HT-29 (cell line): ENCODE results near the gene CCER1. TPM values are rescaled to one million over a fixed set of nuclear protein-coding genes. Genes with fewer than 3 reads are reported as not detected.
"Not testable (repeated sequence)": the region's sequence is repeated elsewhere in the genome, so short reads cannot be mapped to it uniquely, and the experiment has no call there.

Experiments
- DNase-seq: peaks from one replicate; pipeline ENCODE4 v3.0.0-alpha.2; 2015; ENCODE audit warnings: low spot score
- total RNA-seq: library from RNA; depleted of rRNA; stranded (reverse); fragments of >200 nt; shearing (Covaris generic); gene quantifications from 2 replicates; pipeline ENCODE4 v1.2.3, GENCODE V29; 2014; rRNA removed

Gene CCER1, protein sequence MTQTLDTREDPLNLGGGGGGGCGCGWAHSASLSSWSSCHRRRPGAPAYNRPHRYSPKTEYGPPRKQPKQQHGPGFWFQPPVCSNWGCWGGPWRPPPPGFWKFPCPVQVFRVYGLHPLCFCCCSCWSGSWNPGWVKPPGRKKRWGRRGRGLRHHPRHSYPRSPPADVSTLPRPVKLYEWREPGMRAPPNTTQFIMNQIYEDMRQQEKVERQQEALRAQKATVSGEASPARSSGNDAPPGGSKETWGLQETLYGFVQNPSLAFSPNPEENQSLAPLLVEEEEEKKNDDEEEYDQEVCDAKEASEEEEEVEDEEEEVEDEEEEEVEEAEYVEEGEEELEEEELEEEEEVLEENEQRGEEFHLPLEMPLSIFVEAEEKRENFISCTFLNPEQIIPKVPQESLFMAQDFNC
- not detected in 2 replicates for total RNA-seq

DNA sequence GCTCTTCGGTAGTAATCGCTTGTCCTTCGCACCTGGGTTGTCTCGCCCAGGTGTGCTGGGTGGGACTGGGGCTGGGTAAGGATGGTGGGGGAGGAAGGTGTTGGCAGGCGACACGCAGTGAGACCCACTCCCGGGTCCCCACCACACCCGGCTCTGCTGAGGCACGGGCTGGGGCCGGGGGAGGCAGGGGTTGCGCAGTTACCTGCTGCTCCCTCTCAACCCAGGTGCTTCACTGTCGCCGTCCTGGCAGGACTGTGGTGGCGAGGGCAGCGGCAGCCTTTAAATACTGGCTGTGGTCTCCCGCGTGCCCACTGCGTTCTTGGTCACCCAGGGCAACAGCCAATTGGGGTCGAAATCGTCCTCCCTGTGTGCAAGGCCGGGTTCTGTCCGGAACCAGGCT is at the start of gene CCER1:
Gene CCER1 (minus strand): TSS at position 256 of the 400 bp plus-strand sequence. CDS start 434 bp downstream, outside the sequence.
- no peak for DNase-seq

DNA sequence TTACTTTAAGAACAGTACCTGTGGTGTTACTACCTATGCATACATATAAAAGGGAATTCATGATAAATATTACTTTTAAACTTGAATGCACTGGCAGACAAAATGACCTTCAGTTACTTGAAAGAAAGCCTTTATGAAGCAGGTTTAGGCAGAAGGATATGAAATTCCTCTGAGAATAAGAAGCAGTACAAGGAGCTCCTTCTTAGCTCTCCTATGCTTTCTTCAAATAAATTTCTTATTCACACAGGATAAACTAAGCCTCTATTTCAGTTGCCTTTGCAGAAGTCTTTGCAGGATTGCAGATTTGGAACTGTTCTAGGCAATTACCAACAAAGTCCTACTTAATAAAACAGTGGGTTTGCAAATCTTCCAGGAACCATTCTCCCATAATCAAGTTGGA is 48.8 kb upstream of the CCER1 start:
- no peak for DNase-seq

DNA sequence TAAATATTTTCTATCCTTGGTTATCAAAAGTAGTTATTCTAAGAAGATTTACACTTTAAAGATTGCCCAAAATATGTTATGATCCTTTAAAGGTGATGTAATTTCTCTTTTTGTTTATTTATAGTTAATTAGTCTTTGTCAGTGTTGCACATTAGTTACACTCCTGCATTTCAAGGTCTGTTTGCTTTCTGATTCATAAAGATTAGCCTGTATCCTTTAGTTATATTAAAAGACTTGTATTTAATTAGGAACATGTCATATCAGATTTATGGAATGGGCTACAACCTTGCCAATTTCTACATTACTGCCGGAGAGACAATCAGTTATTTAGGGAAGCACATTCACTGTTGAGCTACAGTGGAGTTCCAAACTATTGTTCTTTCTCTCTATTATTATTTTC is 46.3 kb upstream of the CCER1 start:
- DNase-seq: peak; percentile 64

DNA sequence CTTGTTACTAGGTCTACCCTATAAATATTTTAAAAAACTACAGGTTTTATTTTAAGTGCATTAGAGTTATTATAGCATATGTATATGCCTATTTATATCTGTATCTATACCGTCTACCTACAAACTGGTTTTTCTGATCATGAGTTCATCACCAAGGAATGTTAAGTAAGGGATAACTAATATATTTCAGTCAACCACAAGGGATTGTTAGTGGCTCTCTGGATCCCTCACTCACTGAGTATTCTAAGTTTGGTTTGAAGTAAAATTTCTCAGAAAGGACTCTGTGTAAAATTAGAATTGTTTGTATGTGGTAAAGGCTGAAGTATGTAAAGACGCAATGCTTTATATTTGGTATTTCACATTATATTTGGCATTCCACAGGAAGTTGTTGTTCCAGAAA is 45.0 kb upstream of the CCER1 start:
- peak; percentile 37 for DNase-seq

DNA sequence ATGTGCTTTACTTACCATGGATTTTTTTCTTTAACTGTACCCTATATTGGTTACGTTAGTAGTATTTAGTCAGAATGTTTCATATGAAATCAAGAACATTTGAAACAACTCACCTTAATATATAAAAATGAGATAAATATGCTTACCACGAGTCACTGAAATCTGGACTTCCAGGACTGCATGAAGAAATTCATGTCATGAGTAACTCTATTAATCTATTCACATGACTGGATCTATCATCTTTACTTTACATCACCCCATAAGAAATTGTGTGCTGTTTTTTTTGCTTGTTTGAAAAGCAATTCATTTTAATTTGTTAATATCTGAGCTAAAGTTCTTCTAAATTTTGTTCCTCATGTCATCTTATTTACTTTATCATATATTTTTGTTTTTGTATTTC is 44.6 kb upstream of the CCER1 start:
- DNase-seq: no peak

DNA sequence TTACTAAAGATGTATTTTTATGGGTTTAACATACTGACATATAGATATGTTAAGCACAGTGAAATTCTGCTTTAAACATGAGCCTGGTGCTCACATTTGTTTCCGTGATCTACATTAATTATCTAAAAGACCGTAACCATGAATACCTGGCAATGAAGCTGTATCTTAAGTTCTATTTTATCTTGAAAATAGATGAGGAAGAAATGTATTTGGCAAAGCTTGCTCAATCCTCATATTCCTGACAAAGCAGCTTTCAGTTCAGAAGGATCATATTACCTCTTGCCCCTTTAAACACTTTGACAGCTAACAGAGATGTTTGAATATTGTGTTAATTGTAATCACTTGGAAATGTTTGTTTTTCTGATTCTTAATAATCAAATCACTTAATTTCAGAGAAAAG is 40.0 kb upstream of the CCER1 start:
- no peak for DNase-seq

DNA sequence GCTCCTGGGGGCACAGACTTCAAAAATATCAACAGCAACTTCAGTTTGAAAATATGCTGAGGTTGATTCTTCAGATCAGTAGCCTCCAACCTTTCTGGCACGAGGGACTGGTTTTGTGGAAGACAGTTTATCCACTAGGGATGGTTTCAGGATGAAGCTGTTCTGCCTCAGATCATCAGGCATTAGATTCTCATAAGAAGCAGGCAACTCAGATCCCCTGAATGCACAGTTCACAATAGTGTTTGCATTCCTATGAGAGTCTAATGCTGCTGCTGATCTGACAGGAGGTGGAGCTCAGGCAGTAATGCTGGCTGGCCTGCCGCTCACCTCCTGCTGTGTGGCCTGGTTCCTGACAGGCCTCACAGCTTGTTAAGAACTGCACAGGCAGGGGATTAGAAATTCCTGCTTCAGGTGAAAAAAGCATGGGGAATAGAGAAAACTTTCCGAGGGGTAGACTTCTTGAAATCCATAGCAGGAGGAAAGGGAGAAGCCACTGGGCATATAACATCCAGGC is 37.0 kb upstream of the CCER1 start:
- DNase-seq: no peak

DNA sequence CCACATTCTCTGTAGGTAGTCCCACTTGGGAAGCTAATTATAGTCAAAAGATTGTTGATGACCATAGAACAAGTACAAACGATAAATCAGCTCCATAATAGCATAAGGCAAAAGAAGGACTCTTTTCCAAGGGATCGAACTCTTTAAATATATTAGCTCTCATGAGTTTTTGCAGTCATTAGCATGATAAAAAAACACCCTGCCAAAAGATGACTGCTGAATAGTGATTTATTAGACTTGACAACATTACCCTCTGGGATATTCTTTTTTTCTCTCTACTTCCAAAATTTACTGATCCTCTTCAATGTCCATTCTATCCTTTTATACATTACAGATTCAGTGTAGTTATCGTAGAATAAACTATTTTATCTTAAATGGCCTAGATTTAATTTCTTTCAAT is 35.6 kb upstream of the CCER1 start:
- no peak for DNase-seq

DNA sequence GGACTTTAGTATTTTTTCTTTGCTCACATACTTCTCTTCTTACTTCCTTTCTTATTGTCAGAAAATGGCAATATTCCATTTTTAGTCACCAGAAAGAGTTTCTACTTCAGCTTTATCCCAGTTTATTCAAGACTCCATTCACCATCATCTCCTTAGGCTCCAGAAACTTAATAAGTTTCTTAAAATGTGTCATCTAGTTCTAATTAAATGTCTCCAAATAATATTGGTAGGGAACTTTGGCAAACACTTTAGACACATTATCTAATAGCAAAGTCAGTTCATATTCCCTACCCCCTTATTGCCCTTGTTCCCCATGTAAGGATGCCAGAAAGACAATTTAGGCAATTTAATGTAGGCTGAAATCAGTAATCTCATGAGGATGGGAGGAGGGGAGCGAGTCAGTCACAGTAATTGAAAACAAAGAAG is 34.7 kb upstream of the CCER1 start:
- no peak for DNase-seq

DNA sequence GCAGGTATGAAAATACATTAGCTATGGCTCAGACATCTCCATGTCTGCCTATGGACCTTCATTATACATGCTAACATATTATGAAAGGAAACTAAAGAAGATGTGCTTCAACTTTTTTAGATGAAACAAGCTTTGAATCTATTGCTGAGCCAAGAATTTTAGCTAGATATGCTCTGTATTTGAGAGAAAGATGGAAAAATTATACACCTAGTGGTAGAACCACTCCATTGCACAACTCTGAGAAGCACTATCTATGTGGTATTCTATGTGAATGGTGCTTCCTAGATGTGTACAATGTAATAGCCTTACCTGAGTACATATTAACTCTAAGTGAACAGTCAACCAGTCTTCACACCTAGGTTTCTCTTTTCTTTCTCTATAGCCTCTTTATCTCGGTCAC is 32.5 kb upstream of the CCER1 start:
- DNase-seq: peak; percentile 28

DNA sequence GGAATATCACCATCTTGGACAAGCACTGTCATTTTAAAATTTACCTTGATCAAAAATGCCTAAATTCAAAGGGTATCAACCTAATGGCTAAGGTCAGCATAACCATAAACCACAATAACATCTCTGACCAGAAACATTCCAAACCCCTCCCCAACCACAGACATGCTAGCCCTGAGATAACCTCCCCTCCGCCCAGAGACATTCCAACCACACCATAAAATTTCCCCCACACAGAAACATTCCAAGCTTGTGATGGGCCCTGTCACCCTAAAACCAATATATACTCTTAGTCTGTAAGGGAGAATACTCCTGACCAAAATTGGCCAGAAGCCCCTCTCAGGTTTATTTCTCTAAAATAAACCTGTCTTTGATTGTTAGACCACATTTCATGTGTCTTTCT is 32.1 kb upstream of the CCER1 start:
- DNase-seq: peak; percentile 47

DNA sequence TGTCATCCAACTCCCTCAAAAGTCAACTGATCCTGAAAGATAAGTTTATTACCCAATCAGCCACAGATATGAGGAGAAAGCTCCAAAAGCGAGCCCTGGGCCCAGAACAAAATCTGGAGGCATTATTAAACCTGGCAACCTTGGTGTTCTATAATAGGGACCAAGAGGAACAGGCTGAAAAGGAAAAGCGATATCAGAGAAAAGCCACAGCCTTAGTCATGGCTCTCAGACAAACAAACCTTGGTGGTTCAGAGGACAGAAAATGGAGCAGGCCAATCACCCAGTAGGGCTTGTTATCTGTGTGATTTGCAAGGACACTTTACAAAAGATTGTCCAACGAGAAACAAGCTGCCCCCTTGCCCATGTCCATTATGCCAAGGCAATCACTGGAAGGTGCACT is 30.4 kb upstream of the CCER1 start:
- not testable (repeated sequence) for DNase-seq

DNA sequence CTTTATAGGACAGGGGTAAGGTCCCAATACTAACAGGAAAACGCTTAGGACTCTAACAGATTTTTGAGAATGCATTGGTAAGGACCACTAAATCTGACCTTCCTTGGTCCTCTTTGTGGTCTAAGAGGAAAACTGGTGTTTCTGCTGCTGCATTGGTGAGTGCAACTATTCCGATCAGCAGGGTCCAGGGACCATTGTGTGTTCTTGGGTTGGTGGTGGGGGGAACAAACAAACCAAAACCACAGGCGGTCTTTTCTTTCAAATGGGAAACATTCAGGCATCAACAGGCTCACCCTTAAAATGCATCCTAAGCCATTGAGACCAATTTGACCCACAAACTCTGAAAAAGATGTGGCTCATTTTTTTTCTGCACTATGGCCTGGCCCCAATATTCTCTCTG is 29.1 kb upstream of the CCER1 start:
- no peak for DNase-seq

DNA sequence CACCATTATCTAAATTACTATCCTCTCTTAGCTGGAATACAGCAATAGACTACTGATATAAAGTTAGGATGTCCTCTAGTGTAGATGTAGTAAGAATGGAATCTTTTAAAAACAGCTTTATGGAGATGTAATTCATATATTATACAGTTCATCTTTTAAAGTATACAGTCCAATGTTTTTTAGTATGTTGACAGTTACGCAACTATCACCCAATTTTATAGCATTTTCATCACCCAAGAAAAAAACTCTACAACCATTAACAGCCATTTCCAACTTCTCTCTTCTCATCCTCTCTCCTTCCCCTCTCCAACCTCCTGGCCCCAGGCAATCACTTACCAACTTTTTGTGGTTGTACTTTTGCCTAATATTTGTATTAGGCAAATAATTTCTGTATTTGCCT is 27.2 kb upstream of the CCER1 start:
- DNase-seq: no peak

DNA sequence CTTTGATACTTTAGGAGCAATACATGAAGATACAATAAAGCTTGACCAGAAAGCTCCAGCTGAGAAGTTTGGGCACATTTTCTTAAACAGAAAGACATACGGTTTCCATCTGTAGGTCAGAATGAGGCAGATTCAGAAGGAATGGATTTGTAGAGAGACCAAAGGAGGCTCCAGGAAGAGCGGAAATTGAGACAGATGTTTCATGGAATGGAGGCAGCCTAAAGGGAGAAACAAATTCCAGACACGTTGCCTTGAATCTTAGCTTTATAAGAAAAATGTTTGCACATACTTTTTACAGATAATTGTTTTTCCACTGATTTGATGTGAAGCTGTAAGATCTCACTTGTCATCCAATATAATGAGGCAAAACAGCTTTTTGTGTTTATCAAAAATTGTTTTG is 25.0 kb upstream of the CCER1 start:
- no peak for DNase-seq

DNA sequence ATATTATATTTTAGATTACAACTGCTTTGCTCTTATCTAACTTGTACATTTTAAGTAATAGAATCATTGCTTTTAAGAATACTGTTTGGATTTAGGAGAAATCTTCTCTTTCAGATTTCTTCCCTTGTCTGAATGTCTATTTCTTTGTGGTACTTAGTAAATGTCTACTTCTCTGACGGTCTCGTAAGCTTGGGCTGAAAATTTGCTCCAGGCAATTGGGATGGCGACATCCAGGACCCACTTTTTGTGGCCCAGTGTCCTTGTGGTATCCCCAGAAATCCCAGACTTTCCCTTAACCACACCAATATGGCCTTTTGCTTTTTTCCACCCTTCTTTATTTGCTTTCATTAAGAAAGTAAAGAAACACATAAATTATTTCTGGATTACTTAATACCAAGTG is 24.0 kb upstream of the CCER1 start:
- no peak for DNase-seq

DNA sequence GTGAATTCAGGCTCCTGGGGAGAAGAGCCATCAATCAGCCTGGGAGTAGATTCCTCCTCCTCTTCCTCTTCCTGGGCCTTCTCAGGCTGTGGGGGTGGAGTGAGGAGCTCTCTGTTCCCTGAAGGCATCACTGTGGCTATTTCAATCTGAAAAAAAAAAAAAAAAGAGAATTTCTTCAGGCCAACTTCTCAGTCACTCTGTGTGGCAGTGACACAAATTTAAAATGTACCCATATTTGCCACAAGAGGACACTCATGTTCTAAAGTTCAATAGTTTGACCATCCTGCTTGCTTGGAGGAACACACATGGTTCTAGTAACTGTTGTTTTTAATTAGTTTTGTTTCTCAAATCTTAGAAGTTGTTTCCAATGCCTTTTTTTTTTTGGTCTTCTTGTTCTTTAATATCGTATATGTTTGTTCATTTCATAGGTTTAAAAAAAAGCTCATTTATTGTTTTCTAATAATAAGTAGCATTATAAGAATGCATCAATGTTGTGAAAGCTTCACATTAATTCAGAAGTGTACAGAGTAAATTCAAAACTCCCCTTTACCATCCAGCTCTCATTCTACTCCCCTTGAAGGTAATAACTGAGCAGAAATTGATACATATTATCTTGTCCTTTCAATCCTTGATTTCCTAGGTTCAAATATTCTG is 23.3 kb upstream of the CCER1 start:
- peak; percentile 77 for DNase-seq

DNA sequence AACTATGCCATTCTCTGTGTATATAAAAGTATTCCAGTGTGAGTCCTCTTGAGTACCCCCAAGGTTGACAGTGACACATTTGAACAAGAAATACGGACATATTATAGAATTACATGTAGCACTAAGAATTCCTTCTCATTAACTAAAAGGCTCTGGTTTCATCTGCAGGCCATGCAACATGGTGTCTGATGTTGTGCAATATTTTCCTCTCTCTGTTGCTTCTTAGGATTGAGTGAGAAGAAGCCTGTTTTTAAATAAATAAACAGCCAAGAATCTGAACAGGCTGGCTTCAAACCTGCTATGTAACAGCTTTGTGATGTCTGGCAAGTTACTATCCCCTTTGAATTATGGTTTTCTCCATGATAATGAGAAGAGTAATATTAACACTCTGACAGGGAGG is 22.2 kb upstream of the CCER1 start:
- no peak for DNase-seq

DNA sequence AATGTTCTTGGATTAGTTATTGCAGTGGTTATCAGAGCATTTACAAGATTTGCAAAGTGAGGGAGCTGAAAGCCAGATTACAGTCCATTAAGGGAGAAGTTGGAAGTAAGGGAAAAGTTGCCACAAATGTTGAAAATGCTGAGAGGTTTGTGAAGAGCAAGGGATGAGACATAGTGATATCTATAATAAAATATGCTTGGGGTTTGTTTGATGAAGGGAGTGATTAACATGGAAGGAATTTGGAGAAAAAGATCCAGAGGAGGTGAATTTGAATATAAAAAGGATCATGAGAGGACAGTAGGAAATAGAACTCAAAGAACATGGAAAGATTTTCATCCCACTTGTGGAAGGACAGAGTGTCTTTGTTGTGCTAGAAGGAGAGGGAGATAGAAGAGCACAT is 19.3 kb upstream of the CCER1 start:
- DNase-seq: no peak

DNA sequence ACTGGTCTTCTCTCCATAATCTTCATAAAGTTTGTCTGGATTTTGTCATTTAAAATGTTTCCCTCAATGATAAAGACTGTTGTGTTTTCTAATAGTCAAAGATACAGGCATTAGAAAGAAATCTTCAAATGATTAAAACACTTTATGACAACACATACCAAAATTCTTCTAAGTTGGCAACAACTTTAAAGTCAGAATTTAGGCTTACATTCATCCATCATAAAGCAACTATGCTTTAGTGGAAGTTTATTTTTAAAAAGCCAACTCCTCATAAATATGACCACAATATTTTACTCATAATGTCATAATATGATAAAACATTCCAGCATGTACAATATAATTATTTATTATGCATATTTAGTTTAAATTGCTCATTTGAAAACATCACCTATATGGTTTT is 17.2 kb upstream of the CCER1 start:
- no peak for DNase-seq

DNA sequence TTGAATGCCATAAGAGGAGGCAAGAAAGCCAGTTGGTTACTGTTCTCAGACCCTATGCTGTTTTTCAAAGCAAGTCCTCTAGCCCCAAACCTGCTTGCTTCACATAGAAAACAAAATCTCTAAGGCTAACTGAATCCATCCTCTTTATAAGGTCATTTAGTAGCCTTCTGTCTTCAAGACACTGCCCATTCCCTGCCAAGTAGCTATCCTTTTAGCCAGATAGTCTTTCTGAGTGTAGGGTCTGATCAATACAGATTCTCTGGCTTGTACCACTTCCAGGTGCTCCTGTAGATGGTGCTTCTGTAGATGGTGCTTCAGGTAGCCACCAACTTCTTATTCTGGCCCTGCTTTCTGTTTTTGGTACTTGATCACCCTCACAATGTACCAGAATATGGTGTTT is 15.9 kb upstream of the CCER1 start:
- no peak for DNase-seq

DNA sequence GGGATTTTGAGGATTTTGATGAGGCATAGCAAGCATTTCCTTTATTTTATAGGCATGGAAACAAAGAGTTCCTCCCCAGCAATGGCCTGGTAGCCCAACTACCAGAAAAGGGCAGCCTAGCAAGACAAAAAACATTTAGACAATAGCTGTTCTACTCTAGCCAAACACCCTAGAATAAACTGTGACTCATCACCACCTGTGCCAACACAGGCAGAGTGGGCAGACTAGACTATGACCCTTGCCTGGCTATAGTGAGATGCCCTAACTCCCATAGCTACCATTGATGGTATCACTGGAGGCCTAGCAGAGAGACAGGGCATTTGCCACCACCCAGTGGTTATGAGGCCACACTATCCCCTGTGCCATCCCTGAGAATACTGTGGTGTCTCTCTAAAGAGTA is 15.5 kb upstream of the CCER1 start:
- DNase-seq: peak; percentile 67

DNA sequence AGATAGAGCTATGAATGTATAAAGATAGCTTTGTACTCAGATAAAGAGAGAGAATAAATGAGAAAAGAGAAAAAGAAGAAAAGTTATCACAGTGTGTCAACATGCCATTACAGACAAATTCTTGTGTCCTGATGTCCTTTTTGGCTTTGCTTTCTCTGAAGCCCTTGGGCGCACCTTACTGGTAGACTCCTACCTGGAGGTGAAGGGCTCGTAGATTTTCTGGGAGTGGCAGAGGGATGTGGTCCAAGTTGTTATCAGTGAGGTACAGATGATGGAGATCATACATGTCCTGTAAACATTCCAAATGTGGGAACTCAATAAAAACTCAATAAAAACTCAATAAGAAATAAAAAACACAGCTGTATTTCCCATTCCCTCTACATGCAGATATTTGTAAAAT is 14.9 kb upstream of the CCER1 start:
- no peak for DNase-seq
